Activated gamma-delta T cell (primary cell): Measurements from ENCODE around the gene SLC35E1.

Experiments
- DNase-seq: peaks from one replicate; lab custom pipeline; 2025; lab: John Stamatoyannopoulos, UW
- total RNA-seq, 2 donors: gene quantifications; one replicate each; lab custom pipeline; 2026; lab: John Stamatoyannopoulos, UW

SLC35E1 gene
- total RNA-seq: 56.7 to 76.5 reads per million in 2 donors

GRCh38 chr19:16572332-16573211 is at the start of gene SLC35E1:
Gene SLC35E1 (minus strand): TSS chr19:16572415. CDS start chr19:16572364, 51 bp downstream.
- peak; percentile 90 for DNase-seq

- DNase-seq: no peak
Measured at GRCh38 chr19:16621165-16621800, 49.1 kb upstream of the SLC35E1 start.

GRCh38 chr19:16620584-16620983 is 48.4 kb upstream of the SLC35E1 start:
- DNase-seq: no peak

GRCh38 chr19:16620018-16620417 is 47.8 kb upstream of the SLC35E1 start:
- no peak for DNase-seq

GRCh38 chr19:16619457-16619856 is 47.2 kb upstream of the SLC35E1 start:
- DNase-seq: no peak

- no peak for DNase-seq
Measured at GRCh38 chr19:16618248-16618647, 46.0 kb upstream of the SLC35E1 start.

GRCh38 chr19:16615808-16616207 is 43.6 kb upstream of the SLC35E1 start:
- no peak for DNase-seq

- no peak for DNase-seq
Measured at GRCh38 chr19:16614941-16615340, 42.7 kb upstream of the SLC35E1 start.

GRCh38 chr19:16613841-16614240 is 41.6 kb upstream of the SLC35E1 start:
- no peak for DNase-seq

GRCh38 chr19:16612636-16613035 is 40.4 kb upstream of the SLC35E1 start:
- no peak for DNase-seq

- no peak for DNase-seq
Measured at GRCh38 chr19:16611121-16611520, 38.9 kb upstream of the SLC35E1 start.

- DNase-seq: no peak
Measured at GRCh38 chr19:16609511-16610200, 37.4 kb upstream of the SLC35E1 start.

- no peak for DNase-seq
Measured at GRCh38 chr19:16608290-16608739, 36.1 kb upstream of the SLC35E1 start.

GRCh38 chr19:16607819-16608218 is 35.6 kb upstream of the SLC35E1 start:
- no peak for DNase-seq

- DNase-seq: no peak
Measured at GRCh38 chr19:16605553-16605994, 33.4 kb upstream of the SLC35E1 start.

- DNase-seq: no peak
Measured at GRCh38 chr19:16605115-16605514, 32.9 kb upstream of the SLC35E1 start.

GRCh38 chr19:16604615-16605014 is 32.4 kb upstream of the SLC35E1 start:
- no peak for DNase-seq

- DNase-seq: no peak
Measured at GRCh38 chr19:16603090-16603489, 30.9 kb upstream of the SLC35E1 start.

GRCh38 chr19:16601378-16602052 is 29.3 kb upstream of the SLC35E1 start:
- no peak for DNase-seq

- no peak for DNase-seq
Measured at GRCh38 chr19:16600824-16601223, 28.6 kb upstream of the SLC35E1 start.

GRCh38 chr19:16599655-16600346 is 27.6 kb upstream of the SLC35E1 start:
- DNase-seq: no peak
